HEK293 (cell line): ENCODE data around the gene C1orf74.

Experiments
- YY1 ChIP-seq: fragments of 450-650 bp; formaldehyde crosslinking; IDR thresholded peaks from 2 replicates; pipeline ENCODE4 v1.5.1; 2018; ENCODE audit warnings: missing biosample characterization, missing genetic modification characterization
- ZBTB48 ChIP-seq: fragments of 450-650 bp; formaldehyde crosslinking; IDR thresholded peaks from 2 replicates; pipeline ENCODE4 v1.5.1; 2016; ENCODE audit warnings: missing biosample characterization, missing genetic modification characterization
- ZFP69B ChIP-seq: fragments of 450-650 bp; formaldehyde crosslinking; IDR thresholded peaks from 2 replicates; pipeline ENCODE4 v1.5.1; 2016; ENCODE audit warnings: missing biosample characterization, missing genetic modification characterization
- ZNF132 ChIP-seq: fragments of 450-650 bp; formaldehyde crosslinking; IDR thresholded peaks from 2 replicates; pipeline ENCODE4 v1.5.1; 2017; ENCODE audit warnings: missing biosample characterization, missing genetic modification characterization, borderline replicate concordance
- ZNF133 ChIP-seq: fragments of 450-650 bp; formaldehyde crosslinking; IDR thresholded peaks from 2 replicates; pipeline ENCODE4 v1.5.1; 2016; ENCODE audit warnings: missing biosample characterization, missing genetic modification characterization
- ZNF837 ChIP-seq: fragments of 450-650 bp; formaldehyde crosslinking; IDR thresholded peaks from 2 replicates; pipeline ENCODE4 v1.5.1; 2016; ENCODE audit warnings: missing biosample characterization, missing genetic modification characterization
- TF ChIP-seq, protein P1 (sequence below): fragments of 450-650 bp; formaldehyde crosslinking; IDR thresholded peaks from 2 replicates; pipeline ENCODE4 v1.5.1; 2016; ENCODE audit warnings: missing biosample characterization, missing genetic modification characterization
- TF ChIP-seq, protein P2 (sequence below): sonication (generic); formaldehyde crosslinking; IDR thresholded peaks from 2 replicates; pipeline ENCODE4 v1.8.1; 2022; ENCODE audit warnings: mild to moderate bottlenecking, moderate library complexity, missing genetic modification reagents
- TF ChIP-seq, protein P3 (sequence below): fragments of 450-650 bp; formaldehyde crosslinking; IDR thresholded peaks from 2 replicates; pipeline ENCODE4 v1.5.1; 2016; ENCODE audit warnings: missing biosample characterization, missing genetic modification characterization

- TF ChIP-seq ZBTB48 (tag by site-specific recombination) (no peak), ZNF837 (tag by site-specific recombination) (no peak), YY1 (tag by site-specific recombination) (no peak), ZNF133 (tag by site-specific recombination) (no peak), ZFP69B (no peak), ZNF132 (tag by site-specific recombination) (no peak)
- TF ChIP-seq, protein P1, sequence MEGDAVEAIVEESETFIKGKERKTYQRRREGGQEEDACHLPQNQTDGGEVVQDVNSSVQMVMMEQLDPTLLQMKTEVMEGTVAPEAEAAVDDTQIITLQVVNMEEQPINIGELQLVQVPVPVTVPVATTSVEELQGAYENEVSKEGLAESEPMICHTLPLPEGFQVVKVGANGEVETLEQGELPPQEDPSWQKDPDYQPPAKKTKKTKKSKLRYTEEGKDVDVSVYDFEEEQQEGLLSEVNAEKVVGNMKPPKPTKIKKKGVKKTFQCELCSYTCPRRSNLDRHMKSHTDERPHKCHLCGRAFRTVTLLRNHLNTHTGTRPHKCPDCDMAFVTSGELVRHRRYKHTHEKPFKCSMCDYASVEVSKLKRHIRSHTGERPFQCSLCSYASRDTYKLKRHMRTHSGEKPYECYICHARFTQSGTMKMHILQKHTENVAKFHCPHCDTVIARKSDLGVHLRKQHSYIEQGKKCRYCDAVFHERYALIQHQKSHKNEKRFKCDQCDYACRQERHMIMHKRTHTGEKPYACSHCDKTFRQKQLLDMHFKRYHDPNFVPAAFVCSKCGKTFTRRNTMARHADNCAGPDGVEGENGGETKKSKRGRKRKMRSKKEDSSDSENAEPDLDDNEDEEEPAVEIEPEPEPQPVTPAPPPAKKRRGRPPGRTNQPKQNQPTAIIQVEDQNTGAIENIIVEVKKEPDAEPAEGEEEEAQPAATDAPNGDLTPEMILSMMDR (tag by site-specific recombination): no peak
- TF ChIP-seq, protein P2, sequence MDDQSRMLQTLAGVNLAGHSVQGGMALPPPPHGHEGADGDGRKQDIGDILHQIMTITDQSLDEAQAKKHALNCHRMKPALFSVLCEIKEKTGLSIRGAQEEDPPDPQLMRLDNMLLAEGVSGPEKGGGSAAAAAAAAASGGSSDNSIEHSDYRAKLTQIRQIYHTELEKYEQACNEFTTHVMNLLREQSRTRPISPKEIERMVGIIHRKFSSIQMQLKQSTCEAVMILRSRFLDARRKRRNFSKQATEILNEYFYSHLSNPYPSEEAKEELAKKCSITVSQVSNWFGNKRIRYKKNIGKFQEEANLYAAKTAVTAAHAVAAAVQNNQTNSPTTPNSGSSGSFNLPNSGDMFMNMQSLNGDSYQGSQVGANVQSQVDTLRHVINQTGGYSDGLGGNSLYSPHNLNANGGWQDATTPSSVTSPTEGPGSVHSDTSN: no peak
- TF ChIP-seq, protein P3, sequence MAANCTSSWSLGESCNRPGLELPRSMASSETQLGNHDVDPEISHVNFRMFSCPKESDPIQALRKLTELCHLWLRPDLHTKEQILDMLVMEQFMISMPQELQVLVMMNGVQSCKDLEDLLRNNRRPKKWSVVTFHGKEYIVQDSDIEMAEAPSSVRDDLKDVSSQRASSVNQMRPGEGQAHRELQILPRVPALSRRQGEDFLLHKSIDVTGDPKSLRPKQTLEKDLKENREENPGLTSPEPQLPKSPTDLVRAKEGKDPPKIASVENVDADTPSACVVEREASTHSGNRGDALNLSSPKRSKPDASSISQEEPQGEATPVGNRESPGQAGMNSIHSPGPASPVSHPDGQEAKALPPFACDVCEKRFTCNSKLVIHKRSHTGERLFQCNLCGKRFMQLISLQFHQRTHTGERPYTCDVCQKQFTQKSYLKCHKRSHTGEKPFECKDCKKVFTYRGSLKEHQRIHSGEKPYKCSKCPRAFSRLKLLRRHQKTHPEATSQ (tag by site-specific recombination): no peak
Observed at GRCh38 chr1:209775678-209776077, 8.7 kb downstream of the C1orf74 start.
